ENCODE measurements around the gene SEZ6L2.
"Not testable (repeated sequence)": the region's sequence is repeated elsewhere in the genome, so short reads cannot be mapped to it uniquely, and the experiment has no call there.

The SEZ6L2 gene

DNA sequence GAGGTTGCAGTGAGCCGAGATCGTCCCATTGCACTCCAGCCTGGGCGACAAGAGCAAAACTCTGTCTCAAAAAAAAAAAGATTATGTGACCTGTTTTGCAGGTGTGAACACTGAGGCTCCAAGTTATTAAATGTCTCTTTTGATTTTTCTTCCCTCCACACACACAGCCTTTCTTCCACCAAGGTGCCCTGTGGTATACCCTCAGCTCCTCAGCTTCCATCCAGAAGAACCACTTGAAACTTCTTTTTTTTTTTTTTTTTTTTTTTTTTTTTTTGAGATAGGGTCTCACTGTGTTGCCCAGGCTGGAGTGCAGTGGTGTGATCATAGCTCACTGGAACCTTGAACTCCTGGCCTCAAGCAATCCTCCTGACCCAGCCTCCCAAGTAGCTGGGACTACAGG is 10.0 kb downstream of the SEZ6L2 start:
- DNase-seq (ENCODE audit: low read depth), result not testable (repeated sequence)

- no peak for DNase-seq (ENCODE audit: low read depth)
Measured at GRCh38 chr16:29883987-29884386, 15.4 kb downstream of the SEZ6L2 start.

DNA sequence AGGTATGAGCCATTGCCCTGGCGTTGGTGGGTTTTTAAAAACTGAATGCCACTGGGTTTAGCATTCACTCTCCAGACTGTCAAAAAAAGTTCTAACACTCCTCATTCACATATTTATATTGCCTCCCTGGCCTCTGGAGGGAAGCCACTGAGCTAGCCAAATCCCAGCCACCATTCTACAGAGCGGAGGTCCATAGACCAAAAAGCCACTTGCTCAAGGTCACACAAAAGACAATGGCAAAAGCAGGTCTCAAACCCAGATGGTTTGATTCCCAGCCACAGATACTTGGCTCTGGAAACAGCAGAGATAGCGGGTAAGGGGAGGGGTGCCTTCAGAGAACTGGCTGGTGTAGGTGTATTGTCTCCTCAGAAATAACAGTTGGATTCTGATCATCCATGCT is 18.3 kb downstream of the SEZ6L2 start:
- DNase-seq (ENCODE audit: low read depth), result no peak

DNA sequence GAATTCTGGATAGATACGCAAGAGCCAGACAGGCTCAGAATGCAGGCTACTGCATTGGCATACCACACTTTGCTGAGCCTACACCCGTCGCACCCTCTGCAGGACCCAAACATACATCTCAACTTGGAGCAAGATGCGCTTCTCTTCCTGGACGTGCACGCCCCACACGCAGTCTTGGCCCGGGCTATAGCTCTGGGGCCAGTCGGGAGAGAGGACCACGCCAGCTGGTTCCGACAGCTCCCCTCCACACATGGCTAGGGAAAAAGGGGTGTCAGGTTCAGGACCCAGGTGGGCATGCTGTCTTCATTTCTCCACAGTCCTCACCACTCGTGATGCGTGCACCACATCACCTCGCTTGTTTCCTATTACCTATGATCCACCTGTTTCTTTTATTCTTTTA is 21.2 kb downstream of the SEZ6L2 start:
- DNase-seq (ENCODE audit: low read depth), result no peak

GRCh38 chr16:29877266-29877961 is 21.9 kb downstream of the SEZ6L2 start:
- DNase-seq (ENCODE audit: low read depth), result peak; percentile 72

DNA sequence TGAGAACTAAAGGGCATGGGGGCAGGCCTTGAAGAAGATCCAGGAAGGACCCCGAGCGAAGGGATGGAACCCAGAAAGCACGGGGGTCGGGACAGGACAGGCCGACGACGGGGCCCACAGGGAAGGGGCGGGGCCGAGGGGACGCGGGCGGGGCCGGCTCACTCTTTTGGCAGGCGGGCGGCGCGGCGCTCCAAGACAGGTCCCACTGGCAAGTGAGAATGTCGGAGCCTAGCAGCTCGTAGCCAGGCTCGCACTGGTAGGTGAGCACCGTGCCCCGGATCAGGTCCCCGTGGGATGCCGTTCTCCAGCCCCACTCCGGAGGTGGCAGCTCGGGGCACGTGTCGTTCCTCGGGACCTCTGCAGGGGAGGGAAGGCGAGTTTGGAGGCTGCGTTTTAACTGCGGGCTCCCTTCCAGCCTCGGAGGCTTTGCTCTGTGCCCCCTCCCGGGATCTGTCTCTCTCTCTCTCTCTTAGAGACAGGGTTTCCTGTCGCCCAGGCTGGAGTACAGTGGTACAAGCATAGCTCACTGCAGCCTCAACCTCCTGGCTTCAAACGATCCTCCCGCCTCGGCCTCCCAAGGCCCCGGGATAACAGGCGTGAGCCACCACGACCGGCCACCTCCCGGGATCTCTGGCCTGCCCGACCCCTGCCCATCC is 22.6 kb downstream of the SEZ6L2 start:
- peak; percentile 35 for DNase-seq (ENCODE audit: low read depth)

GRCh38 chr16:29876217-29876593 is 23.1 kb downstream of the SEZ6L2 start:
- DNase-seq (ENCODE audit: low read depth), result no peak

GRCh38 chr16:29875206-29875605 is 24.1 kb downstream of the SEZ6L2 start:
- no peak for DNase-seq (ENCODE audit: low read depth)

- no peak for DNase-seq (ENCODE audit: low read depth)
Measured at GRCh38 chr16:29873319-29873718, 26.0 kb downstream of the SEZ6L2 start.

DNA sequence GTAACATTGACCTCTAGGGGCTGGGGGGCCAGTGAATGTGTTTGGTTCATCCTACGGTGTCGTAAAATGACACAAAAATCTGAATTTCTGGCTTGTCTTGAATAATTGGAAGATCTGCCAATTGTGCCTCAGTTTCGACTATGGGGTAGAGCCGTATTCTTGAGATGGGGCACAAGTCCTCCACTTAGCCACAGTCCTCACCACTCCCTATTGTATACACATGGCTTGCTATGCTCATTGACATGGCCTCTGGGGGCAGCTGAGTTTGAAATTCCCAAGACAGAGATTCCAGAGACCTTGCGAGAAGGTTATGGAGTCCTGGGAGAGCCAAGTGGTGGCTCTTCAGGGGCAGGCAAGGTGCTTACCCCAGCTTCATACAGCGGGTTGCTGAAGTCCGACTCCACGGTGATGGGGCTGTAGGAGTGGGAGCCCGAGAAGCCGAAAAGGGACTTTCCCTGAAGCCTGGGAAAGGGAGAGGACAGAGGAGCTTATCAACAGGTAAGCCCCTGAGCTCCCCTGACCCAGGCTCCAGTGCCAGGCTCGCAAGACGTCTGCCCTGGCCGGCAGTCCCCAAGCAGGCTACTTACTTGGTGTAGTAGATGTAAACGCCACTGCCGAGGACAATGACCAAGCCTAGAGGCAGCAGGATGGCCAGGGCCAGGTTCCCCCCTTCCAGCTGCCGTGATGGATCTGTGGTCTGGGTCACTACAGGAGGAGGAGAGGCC is 27.4 kb downstream of the SEZ6L2 start:
- DNase-seq (ENCODE audit: low read depth), result no peak

DNA sequence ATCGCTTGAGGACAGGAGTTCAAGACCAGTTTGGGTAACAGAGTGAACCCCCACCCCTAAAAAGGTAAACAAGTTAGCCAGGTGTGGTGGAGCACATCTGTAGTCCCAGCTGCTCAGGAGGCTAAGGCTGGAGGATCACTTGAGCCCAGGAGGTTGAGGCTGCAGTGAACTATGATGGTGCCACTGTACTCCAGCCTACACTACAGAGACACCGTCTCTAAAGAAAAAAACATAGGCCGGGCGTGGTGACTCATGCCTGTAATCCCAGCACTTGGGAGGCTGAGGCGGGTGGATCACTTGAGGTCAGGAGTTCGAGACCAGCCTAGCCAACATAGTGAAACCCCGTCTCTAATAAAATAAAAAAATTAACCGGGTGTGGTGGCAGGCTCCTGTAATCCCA is 30.3 kb downstream of the SEZ6L2 start:
- DNase-seq (ENCODE audit: low read depth), result not testable (repeated sequence)

GRCh38 chr16:29868396-29869009 is 30.8 kb downstream of the SEZ6L2 start:
- no peak for DNase-seq (ENCODE audit: low read depth)

- DNase-seq (ENCODE audit: low read depth), result no peak
Measured at GRCh38 chr16:29864205-29864604, 35.1 kb downstream of the SEZ6L2 start.

DNA sequence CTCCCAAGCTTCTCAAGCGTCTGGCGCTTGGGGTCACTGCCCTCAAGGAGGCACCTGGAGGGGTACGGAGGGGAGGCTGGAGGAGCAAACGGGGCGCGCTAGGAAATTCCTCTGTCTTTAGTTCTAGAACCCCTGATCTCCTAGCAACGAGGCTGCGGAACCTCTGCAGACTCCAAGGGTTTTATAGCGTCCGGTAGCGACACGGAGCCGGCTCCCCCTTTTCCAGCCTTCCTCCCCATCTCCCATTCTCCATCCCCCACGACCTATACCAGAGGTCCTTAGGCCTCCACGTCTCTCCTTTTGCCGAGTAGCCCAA is 35.7 kb downstream of the SEZ6L2 start:
- no peak for DNase-seq (ENCODE audit: low read depth)

GRCh38 chr16:29862884-29863668 is 36.3 kb downstream of the SEZ6L2 start, which contains the start of gene CDIPT:
TSS of gene CDIPT (minus strand) at chr16:29863226. CDS start at chr16:29862857, 369 bp downstream.
- peak; percentile 89 for DNase-seq (ENCODE audit: low read depth)

DNA sequence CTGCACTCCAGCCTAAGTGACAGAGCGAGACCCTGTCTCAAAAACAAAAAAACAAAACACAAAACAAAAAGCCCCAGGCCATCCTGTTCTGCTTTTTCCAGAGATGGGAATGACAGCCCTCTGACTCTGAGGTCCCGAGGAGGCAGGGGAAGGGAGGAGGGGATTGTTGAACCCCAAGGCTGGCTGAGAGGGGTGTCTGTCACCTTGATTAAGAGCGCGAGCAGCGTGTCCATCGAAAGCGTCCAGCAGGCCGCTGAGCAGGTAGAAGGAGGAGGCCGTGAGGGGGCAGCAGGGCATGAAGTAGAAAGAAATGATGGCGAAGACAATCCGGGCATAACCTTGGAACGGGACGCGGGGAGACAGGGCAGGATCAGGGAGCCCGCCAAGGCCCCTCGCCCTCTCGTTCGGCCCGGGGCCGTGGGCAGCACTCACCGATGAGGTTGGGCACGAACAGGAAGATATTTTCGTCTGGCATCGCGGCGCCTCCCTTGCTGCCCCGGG is 36.9 kb downstream of the SEZ6L2 start:
- DNase-seq (ENCODE audit: low read depth), result no peak

GRCh38 chr16:29860218-29860617 is 39.1 kb downstream of the SEZ6L2 start:
- DNase-seq (ENCODE audit: low read depth), result no peak

DNA sequence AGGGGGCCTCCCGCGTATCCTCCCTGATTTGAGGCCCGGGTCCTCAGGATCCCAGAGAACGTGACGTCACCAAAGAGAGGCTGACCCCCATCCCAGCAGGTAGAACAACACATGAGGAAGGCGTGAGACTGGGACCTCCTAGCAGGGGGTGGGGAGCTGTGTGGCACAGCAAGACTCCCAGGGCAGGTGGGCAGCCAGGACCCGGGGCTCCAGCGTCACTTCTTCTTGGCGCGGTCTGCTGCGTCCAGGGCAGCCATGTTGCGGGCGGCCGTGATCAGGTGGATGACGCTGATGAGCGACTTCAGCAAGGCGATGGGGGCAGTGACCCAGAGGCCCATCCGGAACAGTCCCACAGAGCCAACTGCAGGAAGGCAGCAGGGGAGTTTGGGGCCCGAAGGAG is 40.4 kb downstream of the SEZ6L2 start:
- DNase-seq (ENCODE audit: low read depth), result no peak

DNA sequence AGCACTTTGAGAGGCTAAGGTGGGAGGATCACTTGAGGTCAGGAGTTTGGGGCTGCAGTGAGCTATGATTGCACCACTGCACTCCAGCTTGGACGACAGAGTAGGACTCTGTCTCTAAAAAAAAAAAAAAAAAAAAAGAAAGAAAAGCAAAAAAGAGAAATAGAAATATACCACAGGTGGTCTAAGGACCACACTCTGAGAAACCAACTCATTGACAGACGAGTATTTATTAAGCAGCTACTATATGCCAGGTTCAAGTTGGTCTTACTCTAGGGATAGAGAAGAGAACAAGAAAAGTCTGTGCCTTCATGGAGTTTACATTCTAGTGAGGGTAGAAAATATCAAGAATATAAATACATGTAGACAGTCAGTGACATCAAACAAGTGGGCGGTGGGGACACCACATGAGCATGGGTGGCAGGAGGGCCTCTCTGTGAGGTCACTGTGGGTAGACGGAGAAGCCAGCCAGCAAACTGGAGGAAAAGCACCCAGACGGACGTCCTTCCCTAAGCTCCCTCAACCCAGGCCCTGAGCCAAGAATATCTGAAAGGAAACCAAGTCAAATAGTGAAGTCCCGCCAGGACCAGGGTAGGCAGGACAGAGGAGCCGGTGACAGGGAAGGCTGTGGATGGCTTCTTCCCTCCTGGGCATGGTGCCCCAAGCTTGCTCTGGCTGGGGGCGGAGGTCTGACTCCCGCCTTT is 41.1 kb downstream of the SEZ6L2 start:
- no peak for DNase-seq (ENCODE audit: low read depth)

DNA sequence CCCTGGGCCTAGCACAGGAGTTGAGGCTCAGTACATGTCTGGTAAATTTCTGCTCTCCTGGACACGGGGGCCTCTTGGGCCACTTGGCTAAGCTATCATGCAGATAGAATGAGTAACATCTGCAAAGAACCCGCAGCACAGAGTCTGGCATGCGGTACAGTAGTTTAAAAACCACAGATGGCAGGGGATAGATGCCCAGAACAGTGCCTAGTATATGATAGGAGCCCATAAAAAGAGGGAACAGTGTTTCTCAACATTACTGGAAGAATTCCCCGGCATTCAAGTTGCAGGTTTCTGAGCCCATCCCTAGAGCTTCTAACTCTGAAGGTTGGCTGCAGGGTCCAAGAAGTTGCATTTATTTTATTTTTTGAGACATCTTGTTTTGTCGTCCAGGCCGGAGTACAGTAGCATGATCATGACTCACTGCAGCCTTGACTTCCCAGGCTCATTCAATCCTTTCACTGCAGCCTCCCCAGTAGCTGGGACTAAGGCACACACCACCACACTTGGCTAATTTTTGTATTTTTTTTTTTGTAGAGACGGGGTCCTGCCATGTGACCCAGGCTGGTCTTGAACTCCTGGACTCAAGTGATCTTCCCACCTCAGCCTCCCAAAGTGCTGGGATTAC is 42.1 kb downstream of the SEZ6L2 start:
- no peak for DNase-seq (ENCODE audit: low read depth)
